ENCODE measurements around the gene ANP32E. TPM values are rescaled to one million over a fixed set of nuclear protein-coding genes. Genes with fewer than 3 reads are reported as not detected.
"Not testable (repeated sequence)": the region's sequence is repeated elsewhere in the genome, so short reads cannot be mapped to it uniquely, and the experiment has no call there.

Gene ANP32E
- total RNA-seq, 2 donors from 2014 or later = 9.8 to 13.5 TPM

GRCh38 chr1:150213170-150214098 is 22.5 kb downstream of the ANP32E start:
- Histone ChIP-seq H3K4me3 (peak overlapping the region; percentile 9 to 20), H3K27ac (peak overlapping the region; percentile 27 to 63), H3K9me3 (no peaks in the 10 kb centered on the region), H3K36me3 (no peaks in the 10 kb centered on the region), H3K4me1 (replicated peaks) (no peaks in the 10 kb centered on the region), H3K27me3 (replicated peaks; ENCODE audit: insufficient read depth) (no peaks in the 10 kb centered on the region)
- TF ChIP-seq CTCF (IDR thresholded peaks at IDR 0.05) (peak in 1 of 4 experiments; percentile 9), POLR2AphosphoS5 (IDR thresholded peaks at IDR 0.05) (peak; percentile 90), POLR2A (IDR thresholded peaks at IDR 0.05) (peak; percentile 19)
- intact Hi-C loops (cut with DNase I) = no loop called here
- DNase-seq (ENCODE audit: low spot score) = peak; percentile 88
- 17% methylated on average over 38 of the region's 38 CpGs for WGBS

GRCh38 chr1:150212070-150212469 is 23.8 kb downstream of the ANP32E start:
- Histone ChIP-seq H3K27me3 (replicated peaks; ENCODE audit: insufficient read depth) (no peaks in the 10 kb centered on the region), H3K9me3 (no peaks in the 10 kb centered on the region), H3K4me3 (no peak overlapping the region), H3K4me1 (replicated peaks) (no peaks in the 10 kb centered on the region), H3K36me3 (no peaks in the 10 kb centered on the region), H3K27ac (no peak overlapping the region)
- no peak for TF ChIP-seq POLR2A (IDR thresholded peaks at IDR 0.05)
- TF ChIP-seq CTCF (IDR thresholded peaks at IDR 0.05) = no peak
- no peak for TF ChIP-seq POLR2AphosphoS5 (IDR thresholded peaks at IDR 0.05)
- DNase-seq (ENCODE audit: low spot score) = no peak
- 96% methylated on average over 9 of the region's 9 CpGs for WGBS
- intact Hi-C loops (cut with DNase I) = no loop called here

GRCh38 chr1:150210706-150211105 is 25.2 kb downstream of the ANP32E start:
- H3K4me1 ChIP-seq (replicated peaks) = no peaks in the 10 kb centered on the region
- H3K4me3 ChIP-seq = no peak overlapping the region
- no peaks in the 10 kb centered on the region for H3K36me3 ChIP-seq
- no peaks in the 10 kb centered on the region for H3K27me3 ChIP-seq (replicated peaks; ENCODE audit: insufficient read depth)
- WGBS = 93% methylated on average over 4 of the region's 4 CpGs
- H3K27ac ChIP-seq = no peak overlapping the region
- TF ChIP-seq POLR2A (IDR thresholded peaks at IDR 0.05) (no peak), POLR2AphosphoS5 (IDR thresholded peaks at IDR 0.05) (no peak), CTCF (IDR thresholded peaks at IDR 0.05) (no peak)
- intact Hi-C loops (cut with DNase I) = no loop called here
- DNase-seq (ENCODE audit: low spot score) = no peak
- no peaks in the 10 kb centered on the region for H3K9me3 ChIP-seq

- no peaks in the 10 kb centered on the region for H3K27me3 ChIP-seq (replicated peaks; ENCODE audit: insufficient read depth)
- H3K36me3 ChIP-seq = no peaks in the 10 kb centered on the region
- H3K4me3 ChIP-seq = no peak overlapping the region
- no peaks in the 10 kb centered on the region for H3K4me1 ChIP-seq (replicated peaks)
- H3K27ac ChIP-seq = no peak overlapping the region
- TF ChIP-seq POLR2AphosphoS5 (IDR thresholded peaks at IDR 0.05) (no peak), POLR2A (IDR thresholded peaks at IDR 0.05) (no peak), CTCF (IDR thresholded peaks at IDR 0.05) (no peak)
- 84% methylated on average over 4 of the region's 4 CpGs for WGBS
- no peak for DNase-seq (ENCODE audit: low spot score)
- H3K9me3 ChIP-seq = no peaks in the 10 kb centered on the region
- intact Hi-C loops (cut with DNase I) = no loop called here
Measured at GRCh38 chr1:150210091-150210490, 25.8 kb downstream of the ANP32E start.

- WGBS = 93% methylated on average over 6 of the region's 6 CpGs
- H3K36me3 ChIP-seq; intact Hi-C loops (cut with DNase I): not testable (repeated sequence)
Measured at GRCh38 chr1:150208460-150208859, 27.5 kb downstream of the ANP32E start.

More at GRCh38 chr1:150208460-150208859, 27.5 kb downstream of the ANP32E start:
- H3K4me1 ChIP-seq (replicated peaks); H3K9me3 ChIP-seq; H3K27ac ChIP-seq; DNase-seq (ENCODE audit: low spot score); H3K4me3 ChIP-seq; H3K27me3 ChIP-seq (replicated peaks; ENCODE audit: insufficient read depth): not testable (repeated sequence)

Measured in prostate gland (tissue), 2 donors.